HL-60 (cell line): Measurements from ENCODE around the gene CTR9.

ENCODE experiments used
- DNase-seq, 2 experiments: peaks; one replicate each; pipeline ENCODE4 v3.0.0-alpha.2; 2010 to 2020; ENCODE audit warnings: low read depth in 1 of 2, low spot score in 1 of 2
- H3K27ac ChIP-seq: fragments of 250-450 bp; sonication (Bioruptor Pico); replicated peaks from 2 replicates; pipeline ENCODE4 v1.5.1; 2020; ENCODE audit warnings: mild to moderate bottlenecking, moderate library complexity
- H3K27me3 ChIP-seq: fragments of 250-450 bp; sonication (Bioruptor Pico); 2 replicates; pipeline ENCODE4 v1.5.1; 2021; ENCODE audit warnings: mild to moderate bottlenecking, moderate library complexity; ENCODE audit not compliant: insufficient read depth, poor library complexity, severe bottlenecking
- H3K4me3 ChIP-seq: replicated peaks from 2 replicates; pipeline ENCODE4 v1.5.1; 2011; ENCODE audit warnings: mild to moderate bottlenecking, control low read depth, low read length; ENCODE audit not compliant: insufficient read depth
- CTCF ChIP-seq: IDR thresholded peaks from one replicate; pipeline ENCODE4 v1.5.1; 2011; ENCODE audit warnings: low read length, control low read depth, inconsistent platforms; ENCODE audit not compliant: insufficient read depth
- GABPA ChIP-seq: IDR thresholded peaks from 2 replicates; pipeline ENCODE4 v1.6.1; 2012; ENCODE audit warnings: low read depth
- POLR2AphosphoS5 ChIP-seq: IDR thresholded peaks from 2 replicates; pipeline ENCODE4 v1.6.1; 2012; ENCODE audit warnings: low read depth
- REST ChIP-seq: IDR thresholded peaks from 2 replicates; pipeline ENCODE4 v1.6.1; 2012; ENCODE audit warnings: low read depth; ENCODE audit not compliant: insufficient replicate concordance
- SPI1 ChIP-seq: IDR thresholded peaks from 2 replicates; pipeline ENCODE4 v1.6.1; 2012; ENCODE audit warnings: low read depth, mild to moderate bottlenecking, borderline replicate concordance

CTR9 gene

GRCh38 chr11:10792385-10793068, 41.5 kb downstream of the CTR9 start:
- no peak for TF ChIP-seq SPI1
- TF ChIP-seq CTCF: peak; percentile 87
- no peak for TF ChIP-seq GABPA
- no peak for TF ChIP-seq POLR2AphosphoS5
- TF ChIP-seq REST: no peak
- H3K27ac ChIP-seq: no peak overlapping the region
- H3K27me3 ChIP-seq: no peaks in the 10 kb centered on the region
- no peak overlapping the region for H3K4me3 ChIP-seq
- peak in 1 of 2 experiments; percentile 87 for DNase-seq

DNA sequence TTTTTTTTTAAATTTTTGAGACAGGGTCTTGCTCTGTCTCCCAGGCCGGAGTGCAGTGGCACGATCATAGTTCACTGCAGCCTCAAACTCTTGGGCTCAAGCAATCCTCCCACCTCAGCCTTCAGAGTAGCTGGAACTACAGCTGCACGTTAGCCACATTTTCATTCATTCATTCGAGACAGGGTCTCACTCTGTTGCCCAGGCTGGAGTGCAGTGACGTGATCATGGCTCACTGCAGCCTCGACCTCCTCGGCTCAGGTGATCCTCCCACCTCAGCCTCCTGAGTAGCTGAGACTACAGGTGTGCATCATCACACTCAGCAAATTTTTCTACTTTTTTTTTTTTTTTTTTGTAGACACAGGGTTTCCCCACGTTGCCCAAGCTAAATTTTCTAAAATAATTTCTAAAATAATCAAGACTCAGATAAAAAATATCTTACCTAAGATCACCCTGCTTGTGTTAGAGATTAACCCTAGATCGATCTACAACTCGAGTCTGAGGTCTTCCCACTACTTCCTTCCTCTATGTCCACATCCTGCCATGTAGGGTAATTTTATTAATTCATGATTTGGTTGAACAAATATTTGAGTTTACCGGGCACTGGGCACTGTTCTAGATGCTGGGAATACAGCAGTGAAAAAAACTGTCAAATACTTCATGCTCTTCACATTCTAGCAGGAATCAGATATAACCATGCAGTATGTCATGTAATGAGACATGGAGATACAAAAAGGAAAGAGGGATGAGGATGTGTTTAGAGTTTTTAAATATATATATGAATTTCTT, 42.6 kb downstream of the CTR9 start:
- TF ChIP-seq REST (no peak), CTCF (no peak), GABPA (no peak)
- no peak overlapping the region for H3K4me3 ChIP-seq
- H3K27ac ChIP-seq: no peak overlapping the region
- DNase-seq: no peak
- H3K27me3 ChIP-seq: no peaks in the 10 kb centered on the region

GRCh38 chr11:10796191-10796590, 45.1 kb downstream of the CTR9 start:
- Histone ChIP-seq H3K27ac (no peak overlapping the region), H3K27me3 (no peaks in the 10 kb centered on the region), H3K4me3 (no peak overlapping the region)
- no peak for TF ChIP-seq REST
- TF ChIP-seq GABPA: no peak
- TF ChIP-seq SPI1: no peak
- TF ChIP-seq POLR2AphosphoS5: no peak; the same call in none of the 2 replicates
- TF ChIP-seq CTCF: no peak
- DNase-seq: no peak
